HepG2 (cell line): ENCODE data around the gene PARVA. TPM values are rescaled to one million over a fixed set of nuclear protein-coding genes. Genes with fewer than 3 reads are reported as not detected.

Source experiments
- ARID2 ChIP-seq: sonication (generic); formaldehyde crosslinking; IDR thresholded peaks from 2 replicates; pipeline ENCODE4 v1.8.1; 2022; ENCODE audit warnings: mild to moderate bottlenecking, missing genetic modification reagents, borderline replicate concordance
- MIER3 ChIP-seq: IDR thresholded peaks from 2 replicates; pipeline ENCODE4 v1.6.1; 2016; ENCODE audit warnings: missing compliant biosample characterization, borderline replicate concordance
- RARG ChIP-seq: sonication (generic); formaldehyde crosslinking; IDR thresholded peaks from 2 replicates; pipeline ENCODE4 v1.4.0; 2020; ENCODE audit warnings: low read depth, mild to moderate bottlenecking, missing genetic modification reagents
- ZBTB1 ChIP-seq: sonication (generic); formaldehyde crosslinking; IDR thresholded peaks from 2 replicates; pipeline ENCODE4 v1.4.0; 2020; ENCODE audit warnings: missing genetic modification reagents, borderline replicate concordance
- ZBTB40 ChIP-seq, 2 experiments: fragments of 450-650 bp in 1 of 2; sonication (generic) in 1 of 2; formaldehyde crosslinking in 1 of 2; IDR thresholded peaks; 2 replicates each; pipeline versions ENCODE4 v1.6.1 to v1.8.0; 2016 to 2022; ENCODE audit warnings: antibody characterized with exemption in 1 of 2, mild to moderate bottlenecking in 1 of 2, missing genetic modification reagents in 1 of 2
- ZFX ChIP-seq: sonication (generic); formaldehyde crosslinking; IDR thresholded peaks from 2 replicates; pipeline ENCODE4 v1.4.0; 2020; ENCODE audit warnings: mild to moderate bottlenecking, low read depth, missing genetic modification reagents, moderate library complexity
- ZNF101 ChIP-seq: sonication (generic); formaldehyde crosslinking; IDR thresholded peaks from 2 replicates; pipeline ENCODE4 v1.4.0; 2020; ENCODE audit warnings: mild to moderate bottlenecking, low read depth, missing genetic modification reagents, borderline replicate concordance
- polyA plus RNA-seq, 8 experiments: library from polyadenylated mRNA; depleted of rRNA in 3 of 8; stranded (reverse) in 7 of 8; unstranded in 1 of 8; fragments of >200 nt; fragmentation: Illumina TruSeq in 4 of 8; extraction: Trizol in 4 of 8; gene quantifications; 2 replicates each; pipeline versions ENCODE4 v1.2.1 to v1.2.3, GENCODE V29; 2011 to 2016; ENCODE audit warnings: low read depth in 4 of 8, missing spikeins in 1 of 8, mixed read lengths in 1 of 8; ENCODE audit not compliant: insufficient read depth in 1 of 8
- total RNA-seq, 5 experiments: library from RNA; depleted of rRNA; stranded (reverse); fragments of >200 nt; fragmentation: Illumina TruSeq; extraction: Trizol; gene quantifications; 2 replicates each; pipeline ENCODE4 v1.2.3, GENCODE V29; 2016; ENCODE audit warnings: low read depth in 1 of 5

Gene PARVA
- total and polyA plus RNA-seq, 2 of the 13 experiments (the other 11 are each of a cell fraction or from before 2014, with no cell fraction given): 5.9 to 9.1 TPM

GRCh38 chr11:12503886-12504285 is 126.5 kb downstream of the PARVA start (continued):
- TF ChIP-seq ZBTB40 (IDR thresholded peaks at IDR 0.05) (no peak), ZBTB40 (CRISPR knock-in tag; IDR thresholded peaks at IDR 0.05) (no peak), ZBTB1 (CRISPR knock-in tag) (no peak), MIER3 (CRISPR knock-in tag) (no peak), ARID2 (no peak), ZNF101 (CRISPR knock-in tag) (no peak), ZFX (no peak), RARG (CRISPR knock-in tag) (no peak)
